ENCODE measurements around the gene TFF3. TPM values are rescaled to one million over a fixed set of nuclear protein-coding genes. Genes with fewer than 3 reads are reported as not detected.

Gene TFF3
- total RNA-seq, 4 donors from 2014 or later = 1.9 to 8.0 (median 5.5) TPM; not detected in 1

GRCh38 chr21:42301371-42302075, 13.7 kb downstream of the TFF3 start:
- H3K36me3 ChIP-seq = peaks cover 7% of the 10 kb centered on the region
- no peak for TF ChIP-seq POLR2AphosphoS5 (IDR thresholded peaks at IDR 0.05)
- H3K27me3 ChIP-seq = peaks cover 6% of the 10 kb centered on the region
- H3K4me1 ChIP-seq = no peaks in the 10 kb centered on the region
- no peak for DNase-seq (ENCODE audit: low spot score in 2 of 2)
- no peak overlapping the region for H3K4me3 ChIP-seq
- H3K9me3 ChIP-seq = no peaks in the 10 kb centered on the region
- 85% methylated on average over 13 of the region's 20 CpGs for WGBS
- peak overlapping the region; percentile 58 for H3K27ac ChIP-seq

- H3K9me3 ChIP-seq = no peaks in the 10 kb centered on the region
- peaks cover 12% of the 10 kb centered on the region for H3K36me3 ChIP-seq
- H3K4me3 ChIP-seq = no peak overlapping the region
- H3K27ac ChIP-seq = peak overlapping the region; percentile 58
- no peaks in the 10 kb centered on the region for H3K4me1 ChIP-seq
- DNase-seq (ENCODE audit: low spot score in 2 of 2) = no peak
- peaks cover 4% of the 10 kb centered on the region for H3K27me3 ChIP-seq
- TF ChIP-seq CTCF (IDR thresholded peaks at IDR 0.05) = no peak
- TF ChIP-seq EP300 (IDR thresholded peaks at IDR 0.05) = no peak
- no peak for TF ChIP-seq POLR2AphosphoS5 (IDR thresholded peaks at IDR 0.05)
- no peak for TF ChIP-seq POLR2A (IDR thresholded peaks at IDR 0.05)
- 87% methylated on average over 9 of the region's 9 CpGs for WGBS
Measured at GRCh38 chr21:42300956-42301355, 14.3 kb downstream of the TFF3 start.

GRCh38 chr21:42300045-42300583, 15.1 kb downstream of the TFF3 start:
- H3K4me3 ChIP-seq = no peak overlapping the region
- no peak for DNase-seq (ENCODE audit: low spot score in 2 of 2)
- H3K27me3 ChIP-seq = no peaks in the 10 kb centered on the region
- H3K36me3 ChIP-seq = peaks cover 13% of the 10 kb centered on the region
- TF ChIP-seq EP300 (IDR thresholded peaks at IDR 0.05) (no peak), POLR2AphosphoS5 (IDR thresholded peaks at IDR 0.05) (no peak), POLR2A (IDR thresholded peaks at IDR 0.05) (no peak), CTCF (IDR thresholded peaks at IDR 0.05) (no peak)
- 78% methylated on average over 7 of the region's 7 CpGs for WGBS
- no peaks in the 10 kb centered on the region for H3K4me1 ChIP-seq
- no peak overlapping the region for H3K27ac ChIP-seq
- H3K9me3 ChIP-seq = no peaks in the 10 kb centered on the region

GRCh38 chr21:42299324-42300044, 15.7 kb downstream of the TFF3 start:
- Histone ChIP-seq H3K4me1 (no peaks in the 10 kb centered on the region), H3K36me3 (peaks cover 17% of the 10 kb centered on the region), H3K9me3 (no peaks in the 10 kb centered on the region), H3K27me3 (no peaks in the 10 kb centered on the region), H3K27ac (no peak overlapping the region), H3K4me3 (no peak overlapping the region)
- WGBS = 59% methylated on average over 9 of the region's 20 CpGs
- peak in 1 of 2 donors; percentile 56 for DNase-seq (ENCODE audit: low spot score in 2 of 2)
- TF ChIP-seq POLR2AphosphoS5 (IDR thresholded peaks at IDR 0.05) (no peak), EP300 (IDR thresholded peaks at IDR 0.05) (no peak), CTCF (IDR thresholded peaks at IDR 0.05) (no peak), POLR2A (IDR thresholded peaks at IDR 0.05) (no peak)

GRCh38 chr21:42298657-42299056, 16.6 kb downstream of the TFF3 start:
- no peak for DNase-seq (ENCODE audit: low spot score in 2 of 2)
- no peak overlapping the region for H3K4me3 ChIP-seq
- H3K36me3 ChIP-seq = peaks cover 26% of the 10 kb centered on the region
- H3K9me3 ChIP-seq = no peaks in the 10 kb centered on the region
- TF ChIP-seq CTCF (IDR thresholded peaks at IDR 0.05) (no peak), EP300 (IDR thresholded peaks at IDR 0.05) (no peak), POLR2A (IDR thresholded peaks at IDR 0.05) (no peak), POLR2AphosphoS5 (IDR thresholded peaks at IDR 0.05) (no peak)
- H3K27me3 ChIP-seq = no peaks in the 10 kb centered on the region
- H3K4me1 ChIP-seq = no peaks in the 10 kb centered on the region
- 83% methylated on average over 5 of the region's 5 CpGs for WGBS
- no peak overlapping the region for H3K27ac ChIP-seq

All from suprapubic skin (tissue), 4 donors.